OCI-LY7 (cell line): Measurements from ENCODE around the gene MAP3K3. TPM values are rescaled to one million over a fixed set of nuclear protein-coding genes. Genes with fewer than 3 reads are reported as not detected.

Source experiments
- BruUV-seq: library from RNA; stranded (reverse); fragments of 400-500 nt; replicated peaks from 2 replicates; lab custom pipeline; 2021; lab: Mats Ljungman, UMichigan
- CTCF ChIA-PET: fragments of 300-600 bp; sonication (Branson Sonifier 250); formaldehyde crosslinking; loops from one replicate; lab custom pipeline; 2022; ENCODE audit warnings: antibody characterized with exemption; ENCODE audit not compliant: unreplicated experiment; lab: Charles Lee
- POLR2A ChIA-PET: fragments of 300-600 bp; sonication (Branson Sonifier 250); formaldehyde crosslinking; loops from one replicate; lab custom pipeline; 2022; ENCODE audit warnings: antibody characterized with exemption; lab: Charles Lee
- DNase-seq: peaks from one replicate; pipeline ENCODE4 v3.0.0-alpha.2; 2015; ENCODE audit warnings: low spot score
- H2AFZ ChIP-seq: fragments of 200-600 bp; sonication (generic), shearing (Covaris generic); 2 replicates; pipeline ENCODE4 v1.6.1; 2014; ENCODE audit warnings: mild to moderate bottlenecking, antibody characterized with exemption, low read length, moderate library complexity
- H3K27ac ChIP-seq: fragments of 200-600 bp; sonication (generic); 2 replicates; pipeline ENCODE4 v1.5.1; 2014; ENCODE audit warnings: mixed run types, low read depth, mild to moderate bottlenecking, moderate library complexity, low read length, inconsistent platforms; ENCODE audit not compliant: poor library complexity, severe bottlenecking
- H3K36me3 ChIP-seq: fragments of 200-600 bp; sonication (generic); 2 replicates; pipeline ENCODE4 v1.6.1; 2014; ENCODE audit warnings: mild to moderate bottlenecking, antibody characterized with exemption, low read length, moderate library complexity, mixed read lengths; ENCODE audit not compliant: insufficient read depth
- H3K4me1 ChIP-seq: fragments of 200-600 bp; sonication (generic); 2 replicates; pipeline ENCODE4 v1.5.1; 2014; ENCODE audit warnings: mild to moderate bottlenecking, low read length; ENCODE audit not compliant: insufficient read depth, poor library complexity, severe bottlenecking
- H3K4me2 ChIP-seq: fragments of 200-600 bp; sonication (generic); 2 replicates; pipeline ENCODE4 v1.6.1; 2014; ENCODE audit warnings: mild to moderate bottlenecking, low read length
- H3K4me3 ChIP-seq: fragments of 200-600 bp; sonication (generic); 2 replicates; pipeline ENCODE4 v1.5.1; 2014; ENCODE audit warnings: mild to moderate bottlenecking, low read depth, low read length; ENCODE audit not compliant: poor library complexity, severe bottlenecking
- H3K79me2 ChIP-seq: fragments of 200-600 bp; sonication (generic); 2 replicates; pipeline ENCODE4 v1.6.1; 2016; ENCODE audit warnings: low read depth, mild to moderate bottlenecking, low read length, moderate library complexity, mixed read lengths; ENCODE audit not compliant: insufficient read depth
- H3K9me2 ChIP-seq: fragments of 200-600 bp; sonication (generic); 2 replicates; pipeline ENCODE4 v1.6.1; 2016; ENCODE audit warnings: mild to moderate bottlenecking, low read length, mixed read lengths; ENCODE audit not compliant: insufficient read depth
- H3K9me3 ChIP-seq: fragments of 200-600 bp; sonication (generic); 2 replicates; pipeline ENCODE4 v1.6.1; 2014; ENCODE audit warnings: mild to moderate bottlenecking, mixed run types, low read length, mixed read lengths
- H4K20me1 ChIP-seq: fragments of 200-600 bp; sonication (generic); 2 replicates; pipeline ENCODE4 v1.6.1; 2014; ENCODE audit warnings: mild to moderate bottlenecking, antibody characterized with exemption, low read length, moderate library complexity, mixed read lengths; ENCODE audit not compliant: insufficient read depth
- EZH2phosphoT487 ChIP-seq: fragments of 200-600 bp; sonication (generic); IDR thresholded peaks from 2 replicates; pipeline ENCODE4 v1.6.1; 2018; ENCODE audit warnings: low read depth, borderline replicate concordance, mild to moderate bottlenecking, mixed run types, antibody characterized with exemption, low read length, moderate library complexity, mixed read lengths
- intact Hi-C: fragments of 100-400 bp; cut with micrococcal nuclease; formaldehyde crosslinking; loops from one replicate; pipeline ENCODE4 v1.10.0; 2022; ENCODE audit not compliant: unreplicated experiment
- total RNA-seq, 2 experiments: library from RNA; depleted of rRNA in 1 of 2; stranded (reverse); fragments of >200 nt in 1 of 2; shearing (Covaris generic) in 1 of 2; gene quantifications; 2 replicates each; pipeline ENCODE4 v1.2.3, GENCODE V29; 2014 to 2022
- TF ChIP-seq, protein P1 (sequence below): fragments of 200-600 bp; sonication (generic); conservative IDR thresholded peaks from 2 replicates; pipeline ENCODE4 v1.5.1; 2014; ENCODE audit warnings: mild to moderate bottlenecking, antibody characterized with exemption, low read length, moderate library complexity, mixed read lengths

MAP3K3 gene
- total RNA-seq, 2 experiments from 2014 or later: 26.0 to 29.0 TPM

GRCh38 chr17:63634816-63635215 lies 12.6 kb downstream of the MAP3K3 start:
- H3K4me3 ChIP-seq: no peak overlapping the region
- DNase-seq: no peak
- no peaks in the 10 kb centered on the region for H3K9me3 ChIP-seq
- POLR2A ChIA-PET: interaction anchor here (0.6 to 0.8 kb wide), 3 partner anchors 13 to 29 kb away, joined by 3 read pairs; partner anchors contain the start of gene MAP3K3
- no peaks in the 10 kb centered on the region for H3K79me2 ChIP-seq
- peaks cover 28% of the 10 kb centered on the region; the same call in 1 of the 2 replicates for H3K36me3 ChIP-seq
- no peak overlapping the region for H3K4me2 ChIP-seq
- H2AFZ ChIP-seq: no peak overlapping the region
- no peaks in the 10 kb centered on the region for H4K20me1 ChIP-seq
- intact Hi-C loops: no loop called here
- H3K9me2 ChIP-seq: no peaks in the 10 kb centered on the region
- CTCF ChIA-PET: no interaction called here
- H3K4me1 ChIP-seq: no peaks in the 10 kb centered on the region
- no TSS peak for BruUV-seq
- H3K27ac ChIP-seq: no peak overlapping the region
- TF ChIP-seq EZH2phosphoT487: no peak
- TF ChIP-seq, protein P1, sequence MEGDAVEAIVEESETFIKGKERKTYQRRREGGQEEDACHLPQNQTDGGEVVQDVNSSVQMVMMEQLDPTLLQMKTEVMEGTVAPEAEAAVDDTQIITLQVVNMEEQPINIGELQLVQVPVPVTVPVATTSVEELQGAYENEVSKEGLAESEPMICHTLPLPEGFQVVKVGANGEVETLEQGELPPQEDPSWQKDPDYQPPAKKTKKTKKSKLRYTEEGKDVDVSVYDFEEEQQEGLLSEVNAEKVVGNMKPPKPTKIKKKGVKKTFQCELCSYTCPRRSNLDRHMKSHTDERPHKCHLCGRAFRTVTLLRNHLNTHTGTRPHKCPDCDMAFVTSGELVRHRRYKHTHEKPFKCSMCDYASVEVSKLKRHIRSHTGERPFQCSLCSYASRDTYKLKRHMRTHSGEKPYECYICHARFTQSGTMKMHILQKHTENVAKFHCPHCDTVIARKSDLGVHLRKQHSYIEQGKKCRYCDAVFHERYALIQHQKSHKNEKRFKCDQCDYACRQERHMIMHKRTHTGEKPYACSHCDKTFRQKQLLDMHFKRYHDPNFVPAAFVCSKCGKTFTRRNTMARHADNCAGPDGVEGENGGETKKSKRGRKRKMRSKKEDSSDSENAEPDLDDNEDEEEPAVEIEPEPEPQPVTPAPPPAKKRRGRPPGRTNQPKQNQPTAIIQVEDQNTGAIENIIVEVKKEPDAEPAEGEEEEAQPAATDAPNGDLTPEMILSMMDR: no peak

DNA sequence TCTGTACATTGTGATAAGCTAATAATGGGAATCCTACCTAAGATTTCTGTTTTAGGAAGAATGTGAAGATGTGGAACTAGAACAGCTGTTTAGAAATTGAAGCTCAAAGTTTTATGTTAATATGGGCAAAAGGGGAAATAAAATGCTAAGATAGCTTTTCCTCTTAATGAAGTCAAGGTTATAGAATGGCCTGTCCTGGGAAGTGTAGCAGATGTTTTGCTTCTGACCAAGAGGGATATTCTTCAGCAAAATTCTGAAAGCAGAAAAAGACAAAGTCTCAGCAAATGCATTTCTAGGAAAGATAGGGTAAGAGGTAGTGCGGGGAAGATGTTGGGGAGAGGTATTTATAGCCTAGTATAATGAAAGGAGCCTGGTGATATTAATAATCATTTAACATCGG lies 13.1 kb downstream of the MAP3K3 start:
- no peaks in the 10 kb centered on the region for H4K20me1 ChIP-seq
- intact Hi-C loops: no loop called here

DNA sequence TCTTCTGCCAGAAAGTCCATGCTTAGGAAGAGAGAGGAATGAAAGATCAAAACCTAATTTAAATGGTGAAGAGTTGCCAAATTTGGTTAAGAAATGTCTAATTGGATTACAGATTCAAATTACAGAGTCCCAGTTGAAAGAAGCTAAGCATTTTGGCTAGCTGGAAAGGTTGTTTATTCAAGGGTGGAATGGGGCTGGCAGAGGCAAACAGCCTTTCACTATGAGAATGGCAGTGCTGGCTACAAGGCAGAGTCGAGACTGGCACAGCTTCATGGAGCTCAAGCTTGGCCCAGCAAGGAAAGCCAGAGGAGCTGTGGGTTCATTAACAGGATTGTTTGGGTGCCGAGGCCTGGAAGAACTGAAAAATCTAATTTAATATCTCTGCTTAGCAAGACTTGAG lies 13.6 kb downstream of the MAP3K3 start:
- Histone ChIP-seq H3K36me3 (peaks cover 28% of the 10 kb centered on the region; the same call in 1 of the 2 replicates), H3K79me2 (no peaks in the 10 kb centered on the region), H3K9me3 (no peaks in the 10 kb centered on the region), H3K9me2 (no peaks in the 10 kb centered on the region), H3K4me2 (no peak overlapping the region), H3K4me1 (no peaks in the 10 kb centered on the region), H3K27ac (no peak overlapping the region), H3K4me3 (no peak overlapping the region), H4K20me1 (no peaks in the 10 kb centered on the region), H2AFZ (no peak overlapping the region)
- ChIA-PET POLR2A (interaction anchor here (0.6 to 0.8 kb wide), 2 partner anchors 14 to 86 kb away, joined by 3 read pairs; partner anchors contain the start of gene MAP3K3), CTCF (no interaction called here)
- TF ChIP-seq EZH2phosphoT487: no peak
- TF ChIP-seq, protein P1: no peak
- no TSS peak for BruUV-seq
- no peak for DNase-seq
- intact Hi-C loops: no loop called here

More for the DNA sequence above, 13.1 kb downstream of the MAP3K3 start:
- H3K9me2 ChIP-seq: no peaks in the 10 kb centered on the region
- H3K27ac ChIP-seq: no peak overlapping the region
- H3K4me2 ChIP-seq: no peak overlapping the region
- no peaks in the 10 kb centered on the region for H3K9me3 ChIP-seq
- H3K36me3 ChIP-seq: peaks cover 28% of the 10 kb centered on the region; the same call in 1 of the 2 replicates
- no peak for TF ChIP-seq EZH2phosphoT487
- TF ChIP-seq, protein P1: no peak
- no peak overlapping the region for H3K4me3 ChIP-seq
- ChIA-PET POLR2A (interaction anchor here (0.8 kb wide), 1 partner anchor 14 kb away, joined by 3 read pairs; the partner anchor contains the start of gene MAP3K3), CTCF (no interaction called here)
- no peaks in the 10 kb centered on the region for H3K79me2 ChIP-seq
- DNase-seq: no peak
- H2AFZ ChIP-seq: no peak overlapping the region
- no peaks in the 10 kb centered on the region for H3K4me1 ChIP-seq
- BruUV-seq: no TSS peak
